HG02610 (cell line): ENCODE measurements around the gene IRF9.

Experiments used
- ATAC-seq: cut with Tn5 transposase; IDR thresholded peaks from one replicate; pipeline ENCODE4 v1.9.1; 2021; ENCODE audit warnings: mild to moderate bottlenecking, moderate library complexity; ENCODE audit not compliant: unreplicated experiment

Gene IRF9

GRCh38 chr14:24213866-24214662 lies 53.0 kb downstream of the IRF9 start:
- no peak for ATAC-seq

- ATAC-seq = peak; percentile 68
These were observed 54.7 kb downstream of the IRF9 start, which contains the start of gene MDP1 for GRCh38 chr14:24215495-24216344. Gene MDP1 (minus strand): TSS chr14:24216066. CDS start chr14:24215955, 111 bp downstream.
